ENCODE measurements around the gene GALNT1. TPM values are rescaled to one million over a fixed set of nuclear protein-coding genes. Genes with fewer than 3 reads are reported as not detected.

GALNT1 gene
- total RNA-seq, 1 donor: 796 TPM

- H3K36me3 ChIP-seq (ENCODE audit: insufficient read depth, low read length): peaks cover 21% of the 10 kb centered on the region
- H3K4me2 ChIP-seq (ENCODE audit: insufficient read depth, low read length): no peak overlapping the region
- TF ChIP-seq, protein P1, sequence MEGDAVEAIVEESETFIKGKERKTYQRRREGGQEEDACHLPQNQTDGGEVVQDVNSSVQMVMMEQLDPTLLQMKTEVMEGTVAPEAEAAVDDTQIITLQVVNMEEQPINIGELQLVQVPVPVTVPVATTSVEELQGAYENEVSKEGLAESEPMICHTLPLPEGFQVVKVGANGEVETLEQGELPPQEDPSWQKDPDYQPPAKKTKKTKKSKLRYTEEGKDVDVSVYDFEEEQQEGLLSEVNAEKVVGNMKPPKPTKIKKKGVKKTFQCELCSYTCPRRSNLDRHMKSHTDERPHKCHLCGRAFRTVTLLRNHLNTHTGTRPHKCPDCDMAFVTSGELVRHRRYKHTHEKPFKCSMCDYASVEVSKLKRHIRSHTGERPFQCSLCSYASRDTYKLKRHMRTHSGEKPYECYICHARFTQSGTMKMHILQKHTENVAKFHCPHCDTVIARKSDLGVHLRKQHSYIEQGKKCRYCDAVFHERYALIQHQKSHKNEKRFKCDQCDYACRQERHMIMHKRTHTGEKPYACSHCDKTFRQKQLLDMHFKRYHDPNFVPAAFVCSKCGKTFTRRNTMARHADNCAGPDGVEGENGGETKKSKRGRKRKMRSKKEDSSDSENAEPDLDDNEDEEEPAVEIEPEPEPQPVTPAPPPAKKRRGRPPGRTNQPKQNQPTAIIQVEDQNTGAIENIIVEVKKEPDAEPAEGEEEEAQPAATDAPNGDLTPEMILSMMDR (IDR thresholded peaks at IDR 0.05; ENCODE audit: extremely low read depth, low read depth, low read length): no peak
Measured at GRCh38 chr18:35623255-35623654, 41.7 kb downstream of the GALNT1 start.

DNA sequence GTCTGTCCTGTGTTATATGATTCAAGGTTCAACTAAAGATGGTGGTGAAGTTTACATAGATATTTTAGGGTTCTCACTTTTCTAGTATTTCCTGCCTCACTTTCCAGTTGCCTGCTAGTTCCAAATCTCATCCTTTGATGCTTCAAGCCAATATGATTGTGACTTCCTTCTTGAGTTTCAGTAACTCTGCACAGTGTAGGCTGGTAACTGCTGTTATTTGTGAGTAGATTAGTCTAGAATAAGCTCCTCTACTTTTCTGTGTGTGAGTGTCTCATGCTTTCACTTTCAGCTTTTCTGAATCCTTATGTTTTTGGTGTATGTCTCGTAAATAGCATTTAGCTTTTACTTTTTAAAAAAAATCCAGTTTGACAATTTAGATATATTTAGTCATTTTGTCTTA, 42.6 kb downstream of the GALNT1 start:
- Histone ChIP-seq H2AFZ (ENCODE audit: low read length) (no peak overlapping the region), H3K9me3 (ENCODE audit: low read depth, low read length) (no peaks in the 10 kb centered on the region), H3K27me3 (ENCODE audit: insufficient read depth, low read length) (no peaks in the 10 kb centered on the region), H3K79me2 (ENCODE audit: insufficient read depth, low read length) (peaks cover 91% of the 10 kb centered on the region), H3K4me2 (ENCODE audit: insufficient read depth, low read length) (no peak overlapping the region), H3K4me3 (ENCODE audit: insufficient read depth, low read length) (no peak overlapping the region), H3K36me3 (ENCODE audit: insufficient read depth, low read length) (peaks cover 21% of the 10 kb centered on the region), H3K27ac (ENCODE audit: low read depth, low read length) (no peak overlapping the region), H4K20me1 (ENCODE audit: insufficient read depth, low read length) (peaks cover 80% of the 10 kb centered on the region), H3K4me1 (ENCODE audit: insufficient read depth, low read length) (peaks cover 25% of the 10 kb centered on the region)
- DNase-seq (ENCODE audit: insufficient read length, low spot score, missing footprints): no peak
- TF ChIP-seq, protein P1 (IDR thresholded peaks at IDR 0.05; ENCODE audit: extremely low read depth, low read depth, low read length): no peak

More at GRCh38 chr18:35623255-35623654, 41.7 kb downstream of the GALNT1 start:
- peaks cover 85% of the 10 kb centered on the region for H4K20me1 ChIP-seq (ENCODE audit: insufficient read depth, low read length)
- H2AFZ ChIP-seq (ENCODE audit: low read length): no peak overlapping the region
- peaks cover 96% of the 10 kb centered on the region for H3K79me2 ChIP-seq (ENCODE audit: insufficient read depth, low read length)
- no peaks in the 10 kb centered on the region for H3K9me3 ChIP-seq (ENCODE audit: low read depth, low read length)
- peaks cover 34% of the 10 kb centered on the region for H3K4me1 ChIP-seq (ENCODE audit: insufficient read depth, low read length)
- no peak overlapping the region for H3K27ac ChIP-seq (ENCODE audit: low read depth, low read length)
- DNase-seq (ENCODE audit: insufficient read length, low spot score, missing footprints): no peak
- H3K4me3 ChIP-seq (ENCODE audit: insufficient read depth, low read length): no peak overlapping the region
- H3K27me3 ChIP-seq (ENCODE audit: insufficient read depth, low read length): no peaks in the 10 kb centered on the region

DNA sequence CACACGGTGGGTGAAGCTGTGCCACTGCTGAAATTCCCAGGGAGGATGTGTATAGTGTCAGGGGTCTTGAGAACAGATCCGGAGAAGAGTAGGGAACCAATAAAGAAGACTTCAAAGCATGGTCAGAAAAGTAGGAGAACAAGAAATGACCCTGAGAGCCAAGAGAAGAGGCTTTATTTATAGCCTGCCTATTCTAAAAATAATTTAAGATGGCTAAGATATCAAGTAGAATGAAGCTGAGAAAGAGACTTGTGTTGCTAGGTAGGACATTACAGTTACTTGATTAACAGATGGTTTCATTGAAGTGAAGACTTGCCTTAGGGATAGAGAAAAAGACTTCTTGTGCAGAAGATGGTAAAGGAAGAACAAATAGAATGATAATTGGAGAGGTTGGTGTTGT, 43.7 kb downstream of the GALNT1 start:
- TF ChIP-seq, protein P1 (IDR thresholded peaks at IDR 0.05; ENCODE audit: extremely low read depth, low read depth, low read length): no peak
- Histone ChIP-seq H3K79me2 (ENCODE audit: insufficient read depth, low read length) (peaks cover 84% of the 10 kb centered on the region), H3K27me3 (ENCODE audit: insufficient read depth, low read length) (no peaks in the 10 kb centered on the region), H3K27ac (ENCODE audit: low read depth, low read length) (no peak overlapping the region), H3K36me3 (ENCODE audit: insufficient read depth, low read length) (peaks cover 21% of the 10 kb centered on the region), H3K4me2 (ENCODE audit: insufficient read depth, low read length) (no peak overlapping the region), H4K20me1 (ENCODE audit: insufficient read depth, low read length) (peaks cover 69% of the 10 kb centered on the region), H3K4me3 (ENCODE audit: insufficient read depth, low read length) (no peak overlapping the region), H3K4me1 (ENCODE audit: insufficient read depth, low read length) (peaks cover 15% of the 10 kb centered on the region), H2AFZ (ENCODE audit: low read length) (no peak overlapping the region), H3K9me3 (ENCODE audit: low read depth, low read length) (no peaks in the 10 kb centered on the region)
- no peak for DNase-seq (ENCODE audit: insufficient read length, low spot score, missing footprints)

GRCh38 chr18:35633761-35634160, 52.2 kb downstream of the GALNT1 start:
- Histone ChIP-seq H3K79me2 (ENCODE audit: insufficient read depth, low read length) (peaks cover 58% of the 10 kb centered on the region), H3K4me2 (ENCODE audit: insufficient read depth, low read length) (no peak overlapping the region), H3K4me3 (ENCODE audit: insufficient read depth, low read length) (no peak overlapping the region), H3K4me1 (ENCODE audit: insufficient read depth, low read length) (peaks cover 11% of the 10 kb centered on the region), H2AFZ (ENCODE audit: low read length) (no peak overlapping the region), H4K20me1 (ENCODE audit: insufficient read depth, low read length) (peaks cover 44% of the 10 kb centered on the region), H3K27ac (ENCODE audit: low read depth, low read length) (no peak overlapping the region), H3K36me3 (ENCODE audit: insufficient read depth, low read length) (peaks cover 4% of the 10 kb centered on the region), H3K9me3 (ENCODE audit: low read depth, low read length) (no peaks in the 10 kb centered on the region), H3K27me3 (ENCODE audit: insufficient read depth, low read length) (no peaks in the 10 kb centered on the region)
- TF ChIP-seq, protein P1 (IDR thresholded peaks at IDR 0.05; ENCODE audit: extremely low read depth, low read depth, low read length): no peak
- no peak for DNase-seq (ENCODE audit: insufficient read length, low spot score, missing footprints)

Measured in osteoblast (primary cell).